Amygdala (tissue), 56 donors: ENCODE data around the gene GRIFIN.

Source experiments
- DNase-seq, 56 donors: peaks; one replicate each; lab custom pipeline; 2025; lab: John Stamatoyannopoulos, UW

The GRIFIN gene

DNA sequence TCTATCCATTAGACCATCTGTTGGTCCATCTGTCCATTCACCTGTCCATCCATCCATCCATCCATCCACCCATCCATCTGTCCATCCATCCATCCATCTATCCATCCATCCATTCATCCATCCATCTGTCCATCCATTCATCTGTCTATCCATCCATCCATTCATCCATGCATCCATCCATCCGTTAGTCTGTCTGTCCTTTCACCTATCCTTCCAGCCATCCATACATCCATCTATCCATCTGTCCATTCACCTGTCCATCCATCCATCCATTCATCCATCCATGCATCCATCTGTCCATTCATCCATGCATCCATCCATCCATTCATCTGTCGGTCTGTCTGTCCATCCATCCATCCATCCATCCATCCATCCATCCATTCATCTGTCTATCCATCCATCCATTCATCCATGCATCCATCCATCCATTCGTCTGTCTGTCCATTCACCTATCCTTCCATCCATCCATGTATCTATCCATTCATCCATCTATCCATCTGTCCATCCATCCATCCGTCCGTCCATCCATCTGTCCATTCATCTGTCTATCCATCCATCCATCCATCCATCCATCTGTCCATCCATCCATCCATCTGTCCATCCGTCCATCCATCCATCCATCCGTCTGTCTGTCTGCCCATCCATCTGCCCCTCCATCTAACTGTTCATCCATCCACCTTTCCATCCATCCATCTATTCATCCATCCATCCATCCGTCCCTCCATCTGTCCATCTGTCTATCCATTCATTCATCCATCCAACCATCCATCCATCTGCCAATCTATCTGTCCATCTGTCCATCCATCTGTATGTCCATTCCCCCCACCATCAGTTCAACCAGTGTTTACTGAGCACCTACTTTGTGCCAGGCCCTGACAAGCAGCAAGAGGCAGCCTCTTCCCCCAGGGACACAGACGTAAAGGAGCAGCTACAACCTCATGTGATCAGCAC lies 38.5 kb upstream of the GRIFIN start:
- DNase-seq = no peak

DNA sequence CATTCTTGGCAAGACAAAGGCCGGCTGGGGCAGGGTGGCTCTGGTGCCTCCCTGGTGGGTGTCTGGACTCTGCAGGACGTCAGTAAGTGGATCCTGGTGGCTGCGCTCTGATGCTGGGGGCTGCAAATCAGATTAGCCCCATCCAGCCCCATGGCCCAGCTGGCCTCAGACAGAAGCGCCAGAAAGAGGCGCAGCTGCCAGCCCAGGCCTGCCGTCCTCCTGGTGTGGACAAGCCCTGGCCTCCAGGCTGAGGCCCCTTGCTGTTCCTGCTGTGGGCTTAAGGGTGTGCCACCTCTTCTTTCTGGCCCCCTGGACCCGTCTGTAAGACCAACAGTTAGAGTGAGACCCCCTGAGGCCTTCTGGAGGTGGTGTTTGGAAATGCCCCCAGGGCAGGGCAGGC lies 37.5 kb upstream of the GRIFIN start:
- DNase-seq = no peak

DNA sequence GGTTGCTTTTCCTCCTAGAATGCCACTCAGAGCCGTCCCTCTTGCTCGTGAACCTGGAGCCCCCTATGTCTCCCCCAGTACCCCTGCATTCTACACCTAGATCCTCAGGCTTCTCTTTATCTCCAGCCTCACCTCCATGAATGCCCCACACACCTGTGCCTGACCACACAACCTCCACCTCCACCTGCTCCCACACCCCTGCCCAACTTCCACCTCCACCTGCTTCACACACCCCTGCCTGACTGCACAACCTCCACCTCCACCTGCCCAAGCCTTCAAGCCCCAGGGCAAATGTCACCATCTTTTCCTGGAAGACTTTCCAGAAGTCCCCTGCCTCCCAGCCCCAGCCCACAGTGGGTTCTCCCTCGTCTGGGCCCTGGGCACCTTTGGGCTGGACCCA lies 36.5 kb upstream of the GRIFIN start:
- no peak for DNase-seq

DNA sequence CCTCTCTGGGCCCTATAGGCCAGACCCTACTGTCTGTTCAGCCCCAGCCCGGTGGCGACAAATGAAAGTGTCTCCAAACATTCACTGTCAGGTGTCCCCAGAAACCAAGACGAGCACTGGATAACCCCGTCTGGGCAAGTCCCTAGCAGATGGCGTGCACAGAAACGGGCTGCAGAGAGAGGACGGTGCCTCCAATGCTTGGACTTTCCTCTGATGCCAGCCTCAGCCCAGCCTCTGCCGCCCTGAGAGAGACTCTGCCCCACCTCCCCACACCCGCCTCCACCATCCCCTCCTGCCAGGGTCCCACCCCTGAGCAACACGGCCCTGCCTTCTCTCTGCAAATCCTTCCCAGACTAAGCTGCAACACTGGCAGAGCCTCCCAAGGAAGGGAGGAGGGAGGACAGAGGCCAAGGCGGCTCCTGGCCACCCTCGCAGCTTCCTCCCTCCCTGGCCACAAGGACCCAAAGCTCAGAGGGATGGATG lies 36.0 kb upstream of the GRIFIN start:
- peak in 5 of 56 donors; percentile 23 to 47 (median 35) for DNase-seq

DNA sequence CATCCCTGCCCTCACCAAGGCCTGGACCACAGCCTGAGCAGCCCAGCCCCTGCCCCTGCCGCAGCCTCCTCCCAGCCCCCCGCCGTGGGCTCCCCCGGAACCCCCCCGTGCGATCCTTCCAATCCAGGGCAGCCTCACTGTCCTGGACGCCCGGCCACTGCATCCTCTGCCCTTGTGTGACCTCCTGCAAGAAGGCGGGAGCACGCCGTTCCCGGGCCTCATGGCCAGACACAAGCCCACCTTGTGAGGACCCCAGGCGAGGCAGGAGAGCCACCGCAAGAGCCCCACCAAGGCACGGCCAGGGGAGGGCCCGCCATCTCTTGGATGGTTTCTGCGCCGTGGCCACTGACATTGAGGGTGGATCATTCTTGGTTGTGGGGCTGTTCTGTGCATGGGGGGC lies 35.6 kb upstream of the GRIFIN start:
- DNase-seq = no peak

DNA sequence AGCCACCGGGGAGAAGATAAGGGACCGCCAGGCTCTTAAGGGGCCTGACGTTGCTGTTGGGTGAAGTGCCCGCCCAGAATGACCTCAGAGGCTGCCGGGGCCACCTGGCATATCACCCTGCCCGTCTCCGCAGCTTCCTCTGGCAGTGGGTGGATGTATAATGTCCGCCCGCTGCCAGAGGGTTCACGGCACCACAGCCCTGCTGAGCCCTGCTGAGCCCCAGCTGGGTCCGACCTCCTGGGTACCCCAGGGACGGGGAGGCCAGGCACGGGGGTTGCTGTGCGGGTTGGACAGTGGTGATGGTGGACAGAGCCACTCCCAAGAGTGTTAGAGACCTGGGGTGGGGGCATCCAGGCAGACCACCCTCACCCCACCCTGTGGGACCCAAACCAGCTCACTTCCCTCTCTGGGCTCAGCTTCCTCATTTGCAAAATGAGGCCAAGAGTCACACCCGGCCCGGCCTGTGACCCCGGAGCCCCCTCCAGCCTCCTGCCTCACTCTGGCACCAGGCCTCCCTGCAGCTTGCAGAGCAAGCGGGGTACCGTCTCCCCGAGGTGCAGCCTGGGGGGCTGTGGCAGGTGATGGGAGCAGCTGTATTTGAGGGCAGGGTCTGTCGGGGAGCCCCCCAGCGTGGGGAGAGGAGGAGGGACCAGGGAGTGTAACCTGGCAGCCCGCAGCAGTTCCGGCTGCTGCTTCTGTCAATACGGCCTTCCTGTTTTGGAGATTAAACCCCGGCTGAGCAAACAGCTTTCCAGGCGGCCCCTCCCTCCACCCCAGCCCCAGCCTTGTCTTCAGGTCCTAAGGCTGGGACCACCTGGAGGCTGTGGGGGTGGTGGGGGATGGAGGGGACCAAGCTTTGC lies 34.9 kb upstream of the GRIFIN start:
- DNase-seq = no peak

DNA sequence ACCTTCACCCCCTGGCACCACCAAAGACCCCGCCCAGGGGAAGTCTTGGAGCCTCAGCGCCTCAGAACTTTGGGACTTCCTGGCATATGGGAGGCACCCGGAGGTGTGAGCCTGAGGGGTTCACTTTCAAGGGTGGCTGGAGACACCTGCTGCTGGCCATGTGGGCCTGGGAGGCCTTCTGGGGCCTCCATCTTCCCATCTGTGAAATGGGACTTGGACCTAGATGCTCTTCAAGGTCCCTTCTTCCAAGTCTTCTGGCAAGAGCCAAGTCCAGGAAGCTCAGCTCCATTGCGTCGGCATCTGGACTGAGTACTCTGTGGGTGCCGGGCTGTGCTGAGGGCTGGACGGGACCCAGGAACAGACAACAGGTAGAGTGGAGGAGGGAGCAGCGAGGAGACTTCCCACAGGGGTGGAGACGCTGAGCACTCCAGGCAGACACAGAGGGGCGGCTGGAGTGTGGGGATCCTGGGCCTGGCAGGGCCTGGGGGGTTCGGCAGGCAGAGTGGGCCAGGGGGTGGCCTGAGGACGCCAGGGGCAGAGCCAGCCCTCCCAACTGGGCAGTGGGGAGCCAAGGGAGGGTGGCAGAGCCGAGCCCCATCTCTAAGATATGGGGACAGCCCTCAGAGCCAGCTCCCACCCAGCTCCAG lies 34.1 kb upstream of the GRIFIN start:
- DNase-seq = no peak

DNA sequence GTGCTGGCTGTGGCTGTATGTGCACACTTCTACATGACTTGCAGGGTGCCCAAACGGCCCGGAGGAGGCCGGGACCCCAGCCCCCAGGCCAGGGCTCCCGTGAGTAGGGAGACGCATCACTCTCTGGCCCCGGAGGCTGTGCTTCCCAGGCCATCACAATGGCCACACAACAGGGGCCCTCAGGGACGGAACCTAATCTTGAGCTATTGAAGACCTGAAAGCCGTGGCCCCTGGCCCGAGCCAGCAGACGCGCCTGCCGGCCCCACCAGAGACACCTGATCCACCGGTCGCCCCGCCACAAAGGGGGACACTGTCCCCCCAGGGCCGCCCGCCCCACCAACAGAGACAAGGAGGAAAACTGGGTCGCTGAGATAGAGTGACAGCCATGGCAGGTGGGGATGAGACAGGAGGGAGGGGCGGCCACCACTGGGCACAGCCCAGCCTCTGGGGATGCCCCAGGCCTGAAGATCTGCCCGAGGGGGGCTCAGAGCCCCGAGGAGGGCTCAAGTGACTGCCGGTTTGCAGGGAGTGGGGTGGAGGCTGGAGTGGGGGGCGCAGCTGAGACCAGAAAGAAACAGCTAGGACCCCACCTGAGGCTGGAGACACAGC lies 33.2 kb upstream of the GRIFIN start:
- DNase-seq = no peak

DNA sequence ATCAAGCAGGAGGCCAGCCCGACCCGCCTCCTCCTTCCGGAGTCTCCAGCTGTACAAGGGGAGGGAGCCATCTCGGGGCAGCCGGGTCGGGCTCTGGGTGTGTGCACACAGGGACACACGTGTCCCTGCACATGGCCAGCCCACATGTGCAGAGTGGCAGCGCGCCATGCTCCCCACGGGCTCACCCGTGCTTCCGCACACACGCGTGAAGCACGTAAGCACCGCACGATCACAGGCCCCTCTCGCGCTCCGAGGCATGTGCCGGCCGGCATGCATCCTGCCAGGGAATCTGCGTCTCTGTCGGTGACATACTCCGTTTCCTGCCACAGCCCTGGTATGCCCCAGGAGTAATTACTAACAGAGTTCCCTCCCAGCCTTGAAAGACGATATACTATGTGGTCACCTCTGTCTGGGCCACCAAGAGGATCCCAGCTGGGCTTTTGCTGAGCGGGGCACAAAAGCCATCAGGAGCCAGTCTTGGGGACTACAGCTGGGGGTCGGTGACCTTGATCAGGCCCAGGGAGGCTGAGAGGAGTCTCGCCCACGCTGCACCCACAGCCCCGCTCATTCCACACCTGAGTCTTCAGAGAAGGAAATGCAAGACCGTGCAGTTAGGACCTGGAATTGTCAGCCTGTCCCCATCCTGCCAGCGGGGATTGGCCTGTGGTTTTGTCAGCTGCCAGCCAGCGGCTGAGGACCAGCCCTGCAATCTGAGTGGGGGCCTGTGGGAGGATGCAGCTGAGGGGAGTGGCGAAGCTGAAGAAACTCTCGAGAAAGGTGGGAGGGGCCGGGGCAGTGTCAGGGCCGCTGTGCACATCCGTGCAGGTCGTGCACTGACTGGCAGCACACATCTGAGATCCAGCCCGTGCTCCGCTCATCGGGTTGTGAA lies 32.4 kb upstream of the GRIFIN start:
- no peak for DNase-seq

DNA sequence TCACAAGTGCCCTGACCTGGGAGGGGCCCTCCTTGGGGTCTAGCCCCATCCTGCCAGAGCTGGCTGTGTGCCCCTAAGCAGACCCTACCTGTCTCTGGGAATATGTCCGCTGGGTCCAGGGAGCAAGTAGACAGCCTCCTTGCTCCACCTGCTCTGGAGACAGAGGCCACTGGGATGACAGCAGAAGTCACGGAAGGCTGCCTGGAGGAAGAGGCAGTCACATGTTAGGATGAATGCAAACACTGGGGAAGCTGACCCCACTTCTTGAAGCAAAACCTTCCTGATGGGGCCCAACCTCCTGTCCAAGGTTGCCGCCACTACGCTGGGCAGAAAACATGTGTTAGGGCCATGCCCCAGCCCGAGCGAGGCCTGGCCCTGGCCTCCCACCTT lies 31.7 kb upstream of the GRIFIN start:
- no peak for DNase-seq

DNA sequence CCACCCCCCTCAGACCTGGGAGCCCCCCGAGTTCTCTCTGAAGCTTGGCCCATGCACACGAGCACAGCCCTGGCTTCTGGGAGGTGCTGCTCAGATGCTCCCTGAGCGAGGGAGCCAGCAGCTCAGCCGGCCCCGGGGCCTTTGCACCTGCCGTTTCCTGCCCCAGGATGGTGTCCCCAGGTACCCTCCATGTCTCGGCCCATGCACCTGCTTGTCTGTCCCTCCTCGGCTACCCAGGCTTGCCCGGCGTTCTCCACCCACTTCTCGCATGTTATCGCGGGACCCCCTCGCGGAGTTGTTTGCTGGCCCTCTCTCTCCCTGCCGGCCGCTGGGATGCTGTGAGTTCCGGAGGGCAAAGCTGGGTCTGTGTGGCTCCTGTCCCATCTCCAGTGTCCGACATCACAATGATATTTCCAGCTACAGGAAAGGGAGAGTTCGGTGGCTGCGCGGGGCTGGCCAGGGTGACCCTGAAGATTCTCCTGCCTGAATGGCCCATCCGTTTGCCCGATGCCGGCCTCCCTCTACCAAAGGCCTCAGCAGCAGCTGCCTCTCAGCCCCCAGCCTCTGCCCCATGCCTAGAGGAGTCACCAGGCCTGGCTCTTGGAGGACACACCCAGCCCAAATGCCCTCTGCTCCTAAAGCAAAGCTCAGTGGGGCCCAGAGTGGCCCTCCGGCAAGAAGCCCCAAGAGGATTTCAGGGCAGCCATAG lies 31.2 kb upstream of the GRIFIN start:
- DNase-seq = no peak

DNA sequence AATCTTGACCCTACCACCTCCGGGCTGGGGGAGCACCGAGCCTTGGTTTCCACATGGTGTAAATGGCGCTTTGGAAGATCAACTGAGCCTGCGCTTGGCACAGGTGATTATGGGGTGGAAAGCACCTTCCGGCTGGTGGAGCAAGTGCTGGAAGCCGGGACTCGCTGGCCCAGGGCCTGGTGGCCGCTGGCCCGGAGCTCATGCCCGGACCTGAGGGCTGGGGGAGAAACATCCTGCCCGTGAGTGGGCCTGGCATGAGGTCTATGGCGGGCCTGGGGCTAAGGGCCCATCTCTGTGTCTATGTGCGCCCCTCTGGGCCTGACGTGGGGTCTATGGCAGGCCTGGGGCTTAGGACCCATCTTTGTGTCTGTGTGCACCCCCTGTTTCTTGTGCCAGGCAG lies 29.2 kb upstream of the GRIFIN start:
- DNase-seq = peak in 3 of 56 donors; percentile 23 to 30 (median 25)

DNA sequence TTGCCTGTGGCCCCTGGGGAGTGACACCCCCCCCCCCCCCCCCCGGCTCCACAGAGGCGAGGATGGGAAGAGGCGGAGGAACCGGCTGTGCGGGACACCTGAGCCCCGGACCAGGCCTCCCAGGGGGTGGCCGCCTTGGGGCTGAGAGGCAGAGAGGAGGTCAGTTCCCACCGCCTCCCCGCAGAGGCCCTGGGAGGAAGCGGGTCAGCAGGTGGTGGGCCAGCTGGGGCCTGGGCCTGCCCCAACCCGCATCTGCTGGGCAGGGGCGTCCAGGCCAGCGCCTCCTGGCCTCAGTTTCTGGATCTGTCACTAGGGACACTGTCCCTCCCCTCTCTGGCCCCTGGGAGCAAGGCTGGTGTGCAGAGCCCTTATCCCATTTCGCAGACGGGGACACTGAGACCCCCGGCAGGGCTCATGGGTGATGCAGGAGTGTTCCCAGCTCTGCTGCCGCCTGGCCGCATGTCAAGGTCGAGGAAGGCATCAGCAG lies 28.7 kb upstream of the GRIFIN start:
- no peak for DNase-seq

DNA sequence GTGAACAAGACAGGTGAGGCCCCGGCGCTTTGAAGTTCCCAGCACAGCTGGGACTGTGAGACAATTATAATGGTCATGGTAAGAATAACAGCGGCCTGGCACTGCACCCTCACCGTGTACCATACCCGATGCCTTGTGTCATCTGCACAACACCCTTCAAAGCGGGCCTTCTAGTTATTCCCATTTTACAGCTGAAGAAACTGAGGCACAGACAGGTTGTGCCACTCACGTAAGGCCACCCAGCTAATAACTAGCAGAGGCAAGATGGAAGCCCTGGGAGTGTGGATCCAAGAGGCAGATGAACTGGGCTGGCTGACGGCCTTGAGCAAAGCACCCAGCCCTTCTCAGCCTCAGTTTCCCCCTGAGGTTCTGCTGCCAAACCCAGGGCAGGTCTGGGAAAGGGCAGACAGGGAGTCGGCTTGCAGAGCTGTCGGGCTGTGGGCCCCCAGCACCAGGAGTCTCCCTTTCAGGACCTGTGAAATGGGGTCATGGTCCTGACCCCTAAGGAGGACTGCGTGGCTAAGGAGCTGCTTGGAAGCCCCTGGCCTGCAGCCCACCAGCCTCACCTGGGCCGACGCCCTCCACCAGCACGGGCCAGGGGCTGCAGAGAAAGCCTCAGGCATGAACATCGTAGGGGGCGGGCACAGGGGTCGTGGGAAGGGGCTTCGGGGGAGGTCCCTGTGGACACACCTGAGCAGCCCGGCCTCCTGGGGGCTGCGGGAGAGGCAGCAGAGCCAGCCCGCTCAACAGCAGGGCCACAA lies 28.1 kb upstream of the GRIFIN start:
- no peak for DNase-seq

DNA sequence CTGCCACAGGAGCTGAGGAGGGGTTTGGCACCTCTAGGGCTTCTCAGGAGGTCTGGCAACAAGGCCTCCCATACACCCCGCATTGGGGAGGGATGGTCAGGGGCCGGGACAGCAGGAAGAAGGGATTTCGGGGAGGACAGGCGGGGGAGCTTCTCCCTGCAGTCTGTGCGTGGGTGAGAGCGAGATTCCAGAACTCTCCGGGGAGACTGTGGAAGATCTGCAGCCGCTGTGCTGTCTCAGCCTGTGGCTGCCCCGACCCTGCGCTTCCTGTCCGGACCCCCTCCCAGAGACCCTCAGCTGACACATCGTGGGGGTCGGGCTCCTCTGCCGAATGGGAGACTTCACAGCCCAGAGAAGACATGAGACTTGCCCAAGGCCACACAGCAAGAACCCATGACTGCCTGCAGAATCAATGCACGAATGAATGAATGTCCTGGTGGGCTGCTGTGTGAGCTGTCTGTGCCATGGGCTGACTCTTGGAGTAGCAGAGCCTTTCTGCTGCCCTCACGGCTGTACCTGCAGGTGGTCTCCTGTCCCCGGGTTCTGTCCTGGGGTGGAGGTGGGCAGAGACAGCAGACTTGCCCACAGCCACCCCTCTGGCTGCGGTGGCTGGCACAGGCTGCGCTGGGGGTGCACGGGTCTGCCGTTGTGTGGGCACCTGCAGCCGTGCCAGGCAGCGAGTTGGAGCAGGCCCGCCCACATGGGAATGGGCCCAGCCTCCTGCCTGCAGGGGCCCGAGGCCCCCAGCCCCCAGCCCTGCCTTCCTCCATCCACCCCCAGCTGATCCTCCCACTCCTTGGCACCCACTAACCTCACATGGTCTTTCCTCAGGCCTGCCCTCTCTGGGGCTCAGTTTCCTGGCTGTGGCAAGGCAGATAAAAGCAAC lies 27.1 kb upstream of the GRIFIN start:
- DNase-seq = no peak

DNA sequence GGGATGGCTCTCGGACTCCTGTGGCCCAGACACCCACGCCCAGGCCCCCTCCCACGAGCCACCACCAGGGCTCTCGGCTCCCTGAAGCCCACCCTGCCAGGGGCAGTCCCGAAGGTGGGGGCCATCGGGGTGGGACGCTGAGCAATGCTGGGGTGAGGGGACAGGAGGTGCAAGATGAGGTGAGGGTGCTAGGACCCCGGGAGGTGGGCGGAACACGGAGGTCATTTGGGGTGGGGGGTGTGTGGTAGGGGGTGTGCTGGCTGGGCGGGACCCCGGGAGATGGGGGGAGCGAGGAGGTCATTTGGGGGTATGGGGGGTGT lies 26.4 kb upstream of the GRIFIN start:
- no peak for DNase-seq
